ENCODE measurements around the gene MDGA2.
"Not testable (repeated sequence)": the region's sequence is repeated elsewhere in the genome, so short reads cannot be mapped to it uniquely, and the experiment has no call there.

MDGA2 gene

DNA sequence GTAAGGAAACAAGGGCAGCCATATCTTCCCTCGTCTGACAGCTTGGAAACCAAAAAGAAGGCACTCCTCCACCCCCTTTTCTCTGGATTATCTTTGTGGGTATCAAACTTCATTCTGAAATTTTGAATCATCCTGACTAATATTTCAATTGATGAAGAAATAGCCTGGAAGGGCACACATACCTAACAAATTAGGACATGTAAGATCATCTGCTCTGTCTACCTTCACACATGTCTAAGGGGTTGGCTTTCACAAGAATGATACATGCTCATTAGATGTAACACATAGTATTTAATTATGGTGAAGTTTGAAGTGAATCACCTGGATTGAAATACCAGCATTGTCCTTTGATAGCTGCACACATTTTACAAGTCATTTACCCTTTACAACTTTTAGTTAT, 675.7 kb downstream of the MDGA2 start:
- no peak overlapping the region for H3K4me3 ChIP-seq
- no peaks in the 10 kb centered on the region for H3K36me3 ChIP-seq (ENCODE audit: insufficient read depth, low read length)
- no peak overlapping the region for H3K9ac ChIP-seq (ENCODE audit: insufficient read length)
- H3K9me3 ChIP-seq (ENCODE audit: low read depth, low read length): no peaks in the 10 kb centered on the region
- no peak for TF ChIP-seq FOXP2 (optimal IDR thresholded peaks at IDR 0.05; ENCODE audit: control extremely low read depth, extremely low read length, insufficient read depth)
- no peak for DNase-seq (ENCODE audit: low read depth, low spot score)
- H3K27ac ChIP-seq: no peak overlapping the region

DNA sequence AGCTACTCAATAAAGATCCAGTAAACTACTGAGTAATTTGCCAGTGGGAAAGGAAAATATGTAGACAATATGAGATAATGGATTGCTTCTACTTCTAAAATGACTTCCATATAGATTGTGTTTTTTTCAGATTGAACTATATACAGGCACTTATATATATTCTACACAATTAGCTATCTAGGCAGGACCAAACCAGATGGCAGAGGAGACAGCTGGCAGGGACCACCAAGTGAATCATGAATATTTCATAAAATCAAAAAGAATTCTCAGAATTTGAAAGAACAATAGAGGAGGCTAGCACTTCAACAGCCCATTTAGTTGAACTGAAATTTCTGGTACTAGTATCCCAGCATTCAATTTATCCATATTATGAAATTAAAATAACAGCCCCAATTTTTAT, 685.8 kb downstream of the MDGA2 start:
- Histone ChIP-seq H3K9me3 (ENCODE audit: low read depth, low read length) (no peaks in the 10 kb centered on the region), H3K9ac (ENCODE audit: insufficient read length) (no peak overlapping the region), H3K4me3 (no peak overlapping the region), H3K36me3 (ENCODE audit: insufficient read depth, low read length) (no peaks in the 10 kb centered on the region), H3K27ac (no peak overlapping the region)
- TF ChIP-seq FOXP2 (optimal IDR thresholded peaks at IDR 0.05; ENCODE audit: control extremely low read depth, extremely low read length, insufficient read depth): no peak
- TF ChIP-seq EZH2 (IDR thresholded peaks at IDR 0.05): no peak
- no peak for TF ChIP-seq POLR2AphosphoS5 (IDR thresholded peaks at IDR 0.05; ENCODE audit: borderline replicate concordance, low read depth, low read length)
- no peak for DNase-seq (ENCODE audit: low read depth, low spot score)

DNA sequence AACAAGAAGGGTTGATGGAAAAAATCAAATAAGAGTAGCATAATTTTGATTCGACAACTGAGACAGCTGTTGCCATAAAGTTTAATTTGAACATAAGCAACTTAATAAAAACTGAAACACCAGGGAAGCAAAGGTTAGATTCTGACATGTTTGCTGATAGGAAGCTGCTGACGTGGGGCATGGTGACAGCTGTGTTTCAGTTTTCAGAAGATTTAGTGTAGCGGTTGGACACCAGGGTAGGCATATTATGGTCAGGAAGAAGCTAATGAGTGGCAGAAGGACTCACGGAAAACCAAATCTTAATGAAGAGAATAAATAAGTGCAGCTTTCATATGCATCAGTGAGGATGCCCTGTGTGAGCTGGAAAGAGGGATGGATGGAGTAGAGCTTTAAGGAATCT, 687.1 kb downstream of the MDGA2 start:
- TF ChIP-seq EZH2 (IDR thresholded peaks at IDR 0.05): no peak
- no peak for TF ChIP-seq FOXP2 (optimal IDR thresholded peaks at IDR 0.05; ENCODE audit: control extremely low read depth, extremely low read length, insufficient read depth)
- no peak for TF ChIP-seq POLR2AphosphoS5 (IDR thresholded peaks at IDR 0.05; ENCODE audit: borderline replicate concordance, low read depth, low read length)
- H3K4me3 ChIP-seq: no peak overlapping the region
- no peak for DNase-seq (ENCODE audit: low read depth, low spot score)
- H3K36me3 ChIP-seq (ENCODE audit: insufficient read depth, low read length): no peaks in the 10 kb centered on the region
- H3K27ac ChIP-seq: no peak overlapping the region
- no peak overlapping the region for H3K9ac ChIP-seq (ENCODE audit: insufficient read length)
- no peaks in the 10 kb centered on the region for H3K9me3 ChIP-seq (ENCODE audit: low read depth, low read length)

DNA sequence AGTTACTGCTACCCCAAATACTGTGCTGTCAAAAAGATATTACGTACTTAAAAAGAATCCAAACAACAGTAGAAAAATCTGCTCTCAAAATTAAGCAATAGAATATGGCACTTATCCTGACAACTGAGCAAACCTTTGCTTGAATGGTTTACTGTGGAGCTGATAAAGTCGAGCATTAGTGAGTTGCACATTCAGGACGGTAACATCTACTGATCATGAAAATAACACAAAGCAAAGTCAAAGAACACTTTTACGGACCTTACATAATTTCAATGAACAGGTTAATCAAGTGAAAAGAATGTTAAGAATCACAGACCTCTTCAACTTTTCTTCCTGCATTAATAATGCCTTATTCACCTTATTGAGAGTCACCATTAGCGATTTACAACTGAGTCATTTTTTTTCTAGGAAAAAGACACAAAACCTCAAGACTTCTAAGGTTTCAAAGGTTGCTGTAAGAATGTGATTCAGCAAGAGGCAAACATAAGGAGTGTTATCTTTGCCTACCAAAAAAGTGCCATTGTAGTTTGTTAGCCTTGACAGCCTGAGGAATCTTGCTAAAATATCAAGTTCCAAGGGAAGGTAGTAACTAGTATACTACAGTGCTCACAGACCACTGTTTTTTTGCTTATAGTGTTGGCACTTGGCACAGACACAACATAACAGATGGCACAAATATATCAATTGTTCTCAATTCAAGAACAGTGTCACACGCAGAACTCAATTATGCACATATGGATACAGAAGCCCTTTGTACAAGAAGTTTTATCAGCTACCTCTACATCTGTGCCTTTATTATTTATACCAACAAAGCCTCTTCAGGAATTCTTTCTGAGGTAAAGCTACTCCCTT, 689.6 kb downstream of the MDGA2 start:
- Histone ChIP-seq H3K27ac (no peak overlapping the region), H3K4me3 (no peak overlapping the region), H3K36me3 (ENCODE audit: insufficient read depth, low read length) (no peaks in the 10 kb centered on the region), H3K9ac (ENCODE audit: insufficient read length) (no peak overlapping the region), H3K9me3 (ENCODE audit: low read depth, low read length) (no peaks in the 10 kb centered on the region)
- no peak for TF ChIP-seq EZH2 (IDR thresholded peaks at IDR 0.05)
- TF ChIP-seq POLR2AphosphoS5 (IDR thresholded peaks at IDR 0.05; ENCODE audit: borderline replicate concordance, low read depth, low read length): no peak
- TF ChIP-seq FOXP2 (optimal IDR thresholded peaks at IDR 0.05; ENCODE audit: control extremely low read depth, extremely low read length, insufficient read depth): no peak
- DNase-seq (ENCODE audit: low read depth, low spot score): no peak

DNA sequence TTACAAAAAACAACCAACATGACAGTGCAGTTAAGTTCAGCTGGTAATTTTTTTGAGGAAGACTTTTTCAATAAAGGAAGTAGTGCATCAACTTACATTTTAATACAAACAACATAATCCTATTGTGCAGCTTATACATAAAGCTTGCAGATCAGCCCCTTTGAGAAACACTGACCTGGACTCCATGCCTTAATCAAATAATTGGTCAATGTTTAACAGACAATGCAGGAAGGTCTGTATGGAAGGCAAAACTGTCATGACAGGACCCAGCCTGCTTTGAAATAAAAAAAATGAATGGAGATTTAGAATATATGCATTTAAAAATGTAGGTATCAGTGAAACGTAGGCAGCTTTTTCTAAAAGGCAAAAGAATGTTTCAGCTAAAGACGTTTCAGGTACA, 702.1 kb downstream of the MDGA2 start:
- no peaks in the 10 kb centered on the region for H3K9me3 ChIP-seq (ENCODE audit: low read depth, low read length)
- no peak for TF ChIP-seq EZH2 (IDR thresholded peaks at IDR 0.05)
- TF ChIP-seq FOXP2 (optimal IDR thresholded peaks at IDR 0.05; ENCODE audit: control extremely low read depth, extremely low read length, insufficient read depth): no peak
- TF ChIP-seq POLR2AphosphoS5 (IDR thresholded peaks at IDR 0.05; ENCODE audit: borderline replicate concordance, low read depth, low read length): no peak
- no peak overlapping the region for H3K27ac ChIP-seq
- no peak overlapping the region for H3K9ac ChIP-seq (ENCODE audit: insufficient read length)
- H3K4me3 ChIP-seq: no peak overlapping the region
- no peak for DNase-seq (ENCODE audit: low read depth, low spot score)
- H3K36me3 ChIP-seq (ENCODE audit: insufficient read depth, low read length): no peaks in the 10 kb centered on the region

DNA sequence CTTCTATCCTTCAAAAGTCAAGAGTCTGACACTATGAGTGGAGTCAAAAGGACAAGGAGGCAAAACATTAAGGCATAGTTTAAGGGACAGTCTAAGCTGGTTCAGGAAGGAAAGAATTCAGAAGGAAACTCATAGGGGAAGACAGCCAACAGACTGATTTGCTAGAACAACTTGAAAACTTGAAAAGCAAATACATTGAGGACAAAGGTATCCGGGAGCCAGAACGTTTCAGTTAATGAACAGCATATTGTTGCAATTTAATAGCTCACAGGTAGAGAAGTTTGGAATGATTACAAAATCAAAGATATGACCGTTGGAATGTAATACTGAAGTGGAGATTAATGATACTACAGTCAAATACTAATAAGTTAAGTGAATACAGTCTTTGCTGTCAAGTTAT, 711.0 kb downstream of the MDGA2 start:
- Histone ChIP-seq H3K4me3 (no peak overlapping the region), H3K36me3 (ENCODE audit: insufficient read depth, low read length) (no peaks in the 10 kb centered on the region), H3K27ac (no peak overlapping the region), H3K9me3 (ENCODE audit: low read depth, low read length) (no peaks in the 10 kb centered on the region), H3K9ac (ENCODE audit: insufficient read length) (no peak overlapping the region)
- TF ChIP-seq FOXP2 (optimal IDR thresholded peaks at IDR 0.05; ENCODE audit: control extremely low read depth, extremely low read length, insufficient read depth) (no peak), EZH2 (IDR thresholded peaks at IDR 0.05) (no peak), POLR2AphosphoS5 (IDR thresholded peaks at IDR 0.05; ENCODE audit: borderline replicate concordance, low read depth, low read length) (no peak)
- DNase-seq (ENCODE audit: low read depth, low spot score): no peak

DNA sequence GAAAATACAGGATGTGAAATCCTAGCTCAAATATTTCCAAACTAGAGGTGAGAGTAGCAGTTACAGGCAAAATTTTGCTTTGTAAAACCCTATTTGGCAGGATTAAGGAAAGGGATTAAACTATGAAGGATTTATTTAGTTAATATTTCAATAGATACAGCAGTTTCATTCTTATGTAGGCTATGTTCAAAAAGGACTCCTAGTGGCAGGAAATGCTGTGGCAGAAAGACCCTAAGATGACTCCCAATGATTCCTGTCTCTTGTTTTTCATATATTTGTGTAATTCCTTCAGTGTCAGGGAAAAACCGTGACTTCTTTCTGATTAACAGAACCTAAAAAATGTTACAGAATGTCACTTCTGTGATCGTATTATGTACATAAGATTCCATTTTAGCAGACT, 724.3 kb downstream of the MDGA2 start:
- H3K4me3 ChIP-seq: no peak overlapping the region
- DNase-seq (ENCODE audit: low read depth, low spot score): no peak
- no peaks in the 10 kb centered on the region for H3K9me3 ChIP-seq (ENCODE audit: low read depth, low read length)
- no peak for TF ChIP-seq POLR2AphosphoS5 (IDR thresholded peaks at IDR 0.05; ENCODE audit: borderline replicate concordance, low read depth, low read length)
- no peaks in the 10 kb centered on the region for H3K36me3 ChIP-seq (ENCODE audit: insufficient read depth, low read length)
- H3K27ac ChIP-seq: no peak overlapping the region
- H3K9ac ChIP-seq (ENCODE audit: insufficient read length): no peak overlapping the region

DNA sequence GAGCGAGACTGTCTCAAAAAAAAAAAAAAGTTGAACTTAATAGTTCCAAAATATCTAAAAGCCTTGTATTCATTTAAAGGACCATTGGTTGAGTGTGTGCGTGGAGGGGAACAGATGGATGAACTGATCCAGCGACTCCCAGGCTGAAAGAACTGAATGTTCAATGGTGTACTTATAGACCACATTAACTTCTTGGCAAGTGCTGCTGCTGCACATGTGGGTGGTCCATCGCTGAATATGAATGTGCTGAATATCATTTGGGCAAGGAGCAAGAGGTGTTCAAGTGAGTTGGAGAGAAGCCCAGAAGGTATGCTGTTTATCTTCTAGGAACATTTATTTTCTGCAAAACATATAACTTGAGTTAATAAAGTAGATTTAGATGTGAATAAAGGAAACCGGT, 734.8 kb downstream of the MDGA2 start:
- Histone ChIP-seq H3K9me3 (ENCODE audit: low read depth, low read length) (no peaks in the 10 kb centered on the region), H3K36me3 (ENCODE audit: insufficient read depth, low read length) (no peaks in the 10 kb centered on the region), H3K9ac (ENCODE audit: insufficient read length) (no peak overlapping the region), H3K4me3 (no peak overlapping the region), H3K27ac (no peak overlapping the region)
- TF ChIP-seq FOXP2 (optimal IDR thresholded peaks at IDR 0.05; ENCODE audit: control extremely low read depth, extremely low read length, insufficient read depth) (no peak), POLR2AphosphoS5 (IDR thresholded peaks at IDR 0.05; ENCODE audit: borderline replicate concordance, low read depth, low read length) (no peak), EZH2 (IDR thresholded peaks at IDR 0.05) (no peak)
- DNase-seq (ENCODE audit: low read depth, low spot score): no peak

DNA sequence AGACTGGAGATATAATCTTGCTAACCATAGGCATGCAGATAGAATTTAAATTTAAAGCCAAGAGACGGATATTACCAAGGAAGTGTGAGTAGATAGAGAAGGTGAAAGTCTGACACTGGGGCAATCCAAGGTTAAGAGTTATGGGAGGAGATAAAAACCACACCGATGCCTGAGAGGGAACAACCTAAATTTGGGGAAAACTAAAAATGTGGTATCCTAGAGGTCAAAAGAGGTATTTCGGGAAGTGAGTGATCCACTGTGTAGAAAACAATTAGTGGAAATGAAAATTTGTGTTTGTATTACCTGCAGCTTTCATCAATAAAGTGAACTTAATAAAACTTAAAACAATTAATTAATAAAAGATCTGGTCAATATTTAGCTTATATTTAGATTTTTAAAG, 754.9 kb downstream of the MDGA2 start:
- Histone ChIP-seq H3K9me3 (ENCODE audit: low read depth, low read length) (no peaks in the 10 kb centered on the region), H3K36me3 (ENCODE audit: insufficient read depth, low read length) (no peaks in the 10 kb centered on the region), H3K27ac (no peak overlapping the region), H3K4me3 (no peak overlapping the region), H3K9ac (ENCODE audit: insufficient read length) (no peak overlapping the region)
- no peak for TF ChIP-seq FOXP2 (optimal IDR thresholded peaks at IDR 0.05; ENCODE audit: control extremely low read depth, extremely low read length, insufficient read depth)
- no peak for TF ChIP-seq POLR2AphosphoS5 (IDR thresholded peaks at IDR 0.05; ENCODE audit: borderline replicate concordance, low read depth, low read length)
- no peak for DNase-seq (ENCODE audit: low read depth, low spot score)

DNA sequence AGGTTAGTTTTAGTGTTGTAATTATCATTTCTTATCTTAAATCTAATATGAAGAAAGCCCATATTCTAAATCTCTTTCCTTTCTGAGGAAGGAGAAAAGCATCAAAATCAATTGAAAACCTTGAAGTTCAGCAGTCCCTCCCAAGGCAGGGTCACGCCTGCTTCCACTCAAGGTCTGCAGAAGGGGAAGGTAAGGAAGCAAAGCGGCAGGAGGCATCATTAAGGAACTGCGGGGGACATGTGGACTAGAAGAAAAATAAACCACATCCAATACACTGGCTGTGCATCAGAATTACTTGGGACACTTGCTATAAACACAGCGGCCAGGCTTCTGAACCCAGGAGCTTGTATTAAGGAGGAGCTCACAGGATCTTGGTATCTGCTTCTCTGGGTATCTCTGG, 759.9 kb downstream of the MDGA2 start:
- H3K36me3 ChIP-seq (ENCODE audit: insufficient read depth, low read length); H3K4me3 ChIP-seq; DNase-seq (ENCODE audit: low read depth, low spot score); H3K9me3 ChIP-seq (ENCODE audit: low read depth, low read length); H3K27ac ChIP-seq; H3K9ac ChIP-seq (ENCODE audit: insufficient read length): not testable (repeated sequence)
